HG03064 (cell line): ENCODE data around the gene LDAF1.
"Not testable (repeated sequence)": the region's sequence is repeated elsewhere in the genome, so short reads cannot be mapped to it uniquely, and the experiment has no call there.

Experiments used
- ATAC-seq: cut with Tn5 transposase; IDR thresholded peaks from one replicate; pipeline ENCODE4 v1.9.1; 2021; ENCODE audit warnings: low read depth; ENCODE audit not compliant: unreplicated experiment

Gene LDAF1

GRCh38 chr16:21161211-21161610, 2.7 kb downstream of the LDAF1 start:
- no peak for ATAC-seq

GRCh38 chr16:21162661-21163151, 4.2 kb downstream of the LDAF1 start:
- ATAC-seq: no peak

GRCh38 chr16:21163576-21163975, 5.1 kb downstream of the LDAF1 start:
- ATAC-seq: no peak

GRCh38 chr16:21164521-21165168, 6.2 kb downstream of the LDAF1 start:
- no peak for ATAC-seq

GRCh38 chr16:21166561-21166961, 8.1 kb downstream of the LDAF1 start:
- ATAC-seq: no peak

GRCh38 chr16:21167360-21167759, 8.9 kb downstream of the LDAF1 start:
- no peak for ATAC-seq

- no peak for ATAC-seq
These were observed 9.6 kb downstream of the LDAF1 start for GRCh38 chr16:21167929-21168602.

GRCh38 chr16:21169249-21169981, 10.9 kb downstream of the LDAF1 start:
- no peak for ATAC-seq

- not testable (repeated sequence) for ATAC-seq
These were observed 11.6 kb downstream of the LDAF1 start for GRCh38 chr16:21170116-21170515.

- ATAC-seq: no peak
These were observed 14.2 kb downstream of the LDAF1 start for GRCh38 chr16:21172650-21173049.

- no peak for ATAC-seq
These were observed 16.9 kb downstream of the LDAF1 start for GRCh38 chr16:21175397-21175796.

GRCh38 chr16:21179126-21179982, 20.9 kb downstream of the LDAF1 start:
- no peak for ATAC-seq

GRCh38 chr16:21179983-21180365, 21.5 kb downstream of the LDAF1 start:
- ATAC-seq: no peak

- ATAC-seq: no peak
These were observed 25.5 kb downstream of the LDAF1 start for GRCh38 chr16:21183995-21184394.

GRCh38 chr16:21184834-21185233, 26.4 kb downstream of the LDAF1 start:
- ATAC-seq: no peak

GRCh38 chr16:21185659-21186325, 27.3 kb downstream of the LDAF1 start:
- ATAC-seq: no peak

- ATAC-seq: no peak
These were observed 27.8 kb downstream of the LDAF1 start for GRCh38 chr16:21186326-21186691.

GRCh38 chr16:21189311-21189710, 30.8 kb downstream of the LDAF1 start:
- ATAC-seq: no peak

GRCh38 chr16:21190013-21190412, 31.5 kb downstream of the LDAF1 start:
- ATAC-seq: no peak

GRCh38 chr16:21190599-21190998, 32.1 kb downstream of the LDAF1 start:
- no peak for ATAC-seq
